Epidermal melanocyte (primary cell): ENCODE results near the gene CALCOCO1.
"Not testable (repeated sequence)": the region's sequence is repeated elsewhere in the genome, so short reads cannot be mapped to it uniquely, and the experiment has no call there.

Experiments
- DNase-seq: peaks from one replicate; pipeline ENCODE4 v3.0.0; 2011; ENCODE audit warnings: low spot score; ENCODE audit not compliant: insufficient read length

The CALCOCO1 gene

GRCh38 chr12:53733807-53734200, 6.6 kb upstream of the CALCOCO1 start:
- no peak for DNase-seq

GRCh38 chr12:53733051-53733806, 6.0 kb upstream of the CALCOCO1 start:
- DNase-seq, result no peak

GRCh38 chr12:53729644-53730043, 2.4 kb upstream of the CALCOCO1 start:
- no peak for DNase-seq

GRCh38 chr12:53728206-53728605, 954 bp upstream of the CALCOCO1 start:
- no peak for DNase-seq

- DNase-seq, result no peak
Observed at GRCh38 chr12:53726946-53727309, 324 bp downstream of the CALCOCO1 start.

- DNase-seq, result no peak
Observed at GRCh38 chr12:53726341-53726740, 911 bp downstream of the CALCOCO1 start.

- DNase-seq, result no peak
Observed at GRCh38 chr12:53725824-53726223, 1.4 kb downstream of the CALCOCO1 start.

GRCh38 chr12:53722450-53723041, 4.7 kb downstream of the CALCOCO1 start:
- no peak for DNase-seq

GRCh38 chr12:53720946-53721345, 6.3 kb downstream of the CALCOCO1 start:
- no peak for DNase-seq

GRCh38 chr12:53719649-53720048, 7.6 kb downstream of the CALCOCO1 start:
- no peak for DNase-seq

- DNase-seq, result not testable (repeated sequence)
Observed at GRCh38 chr12:53718567-53718966, 8.7 kb downstream of the CALCOCO1 start.

GRCh38 chr12:53717319-53717718, 9.9 kb downstream of the CALCOCO1 start:
- no peak for DNase-seq

GRCh38 chr12:53714004-53714403, 13.2 kb downstream of the CALCOCO1 start:
- DNase-seq, result no peak

- no peak for DNase-seq
Observed at GRCh38 chr12:53713516-53713915, 13.7 kb downstream of the CALCOCO1 start.

GRCh38 chr12:53712059-53712643, 15.1 kb downstream of the CALCOCO1 start:
- no peak for DNase-seq

- no peak for DNase-seq
Observed at GRCh38 chr12:53710091-53710490, 17.2 kb downstream of the CALCOCO1 start.

- DNase-seq, result no peak
Observed at GRCh38 chr12:53709671-53710070, 17.6 kb downstream of the CALCOCO1 start.

- DNase-seq, result no peak
Observed at GRCh38 chr12:53706080-53706479, 21.2 kb downstream of the CALCOCO1 start.

- DNase-seq, result no peak
Observed at GRCh38 chr12:53703756-53704155, 23.5 kb downstream of the CALCOCO1 start.

- DNase-seq, result peak; percentile 82
Observed at GRCh38 chr12:53701518-53702264, 25.6 kb downstream of the CALCOCO1 start.

GRCh38 chr12:53700567-53700966, 26.7 kb downstream of the CALCOCO1 start:
- DNase-seq, result no peak

GRCh38 chr12:53699678-53700025, 27.6 kb downstream of the CALCOCO1 start:
- DNase-seq, result no peak
